NCI-H2196 (cell line): ENCODE results near the gene PACS2.

Source experiments
- DNase-seq: peaks from one replicate; lab custom pipeline; 2025; ENCODE audit not compliant: unreplicated experiment; lab: John Stamatoyannopoulos, UW

Gene PACS2

DNA sequence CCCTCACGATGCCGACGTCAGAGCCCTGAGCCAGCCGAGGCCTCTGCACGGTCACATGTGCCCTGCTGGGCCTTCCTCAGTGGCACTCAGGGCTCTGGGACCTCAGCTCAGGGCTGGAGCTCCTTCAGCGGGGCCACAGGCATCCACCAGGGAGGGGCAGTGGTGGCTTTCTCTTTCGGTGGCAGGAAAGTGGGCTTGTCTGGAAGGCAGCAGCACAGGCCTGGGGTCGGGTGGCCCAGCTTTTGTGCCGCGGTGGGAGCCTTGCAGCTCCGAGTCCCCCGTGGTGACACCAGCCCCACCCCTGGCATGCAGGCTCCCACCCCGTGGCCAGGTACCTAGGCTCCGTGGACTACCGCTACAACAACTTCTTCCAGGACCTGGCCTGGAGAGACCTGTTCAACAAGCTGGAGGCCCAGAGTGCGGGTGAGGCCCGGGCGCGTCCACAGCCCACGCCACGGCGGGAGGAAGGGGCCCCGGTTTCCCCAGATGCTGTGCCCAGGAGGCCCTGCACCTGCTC, 69.6 kb downstream of the PACS2 start:
- no peak for DNase-seq

DNA sequence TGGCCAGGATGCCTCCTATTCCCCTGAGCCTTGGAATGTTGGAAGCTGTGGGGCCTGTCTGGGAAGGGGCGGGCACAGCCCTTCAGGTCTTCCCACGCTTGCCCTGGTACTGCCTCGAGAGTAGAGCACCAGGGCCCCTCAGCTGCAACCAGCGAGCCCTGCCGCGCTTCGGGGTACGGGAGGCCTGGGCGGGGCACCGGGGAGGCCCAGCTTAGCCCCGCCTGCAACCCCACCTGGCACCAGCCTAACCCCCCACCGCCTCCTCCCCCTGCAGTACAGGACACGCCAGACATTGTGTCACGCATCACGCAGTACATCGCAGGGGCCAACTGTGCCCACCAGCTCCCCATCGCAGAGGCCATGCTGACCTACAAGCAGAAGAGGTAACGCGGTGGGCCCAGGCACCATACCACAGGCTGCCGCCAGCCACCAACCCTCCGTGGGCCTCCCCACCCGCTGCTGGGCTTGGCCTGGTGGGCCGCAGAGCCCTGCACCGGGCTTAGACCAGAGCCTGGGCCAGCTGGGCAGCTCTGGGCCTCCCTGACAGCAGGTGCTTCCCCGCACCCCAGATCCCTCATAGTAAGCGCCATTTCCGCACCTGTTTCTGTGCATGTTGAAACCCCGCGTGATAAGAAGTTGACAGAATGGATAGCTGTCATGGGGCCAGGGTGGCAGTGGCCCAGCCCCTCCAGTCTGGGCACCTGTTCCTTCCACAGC, 70.2 kb downstream of the PACS2 start:
- no peak for DNase-seq

DNA sequence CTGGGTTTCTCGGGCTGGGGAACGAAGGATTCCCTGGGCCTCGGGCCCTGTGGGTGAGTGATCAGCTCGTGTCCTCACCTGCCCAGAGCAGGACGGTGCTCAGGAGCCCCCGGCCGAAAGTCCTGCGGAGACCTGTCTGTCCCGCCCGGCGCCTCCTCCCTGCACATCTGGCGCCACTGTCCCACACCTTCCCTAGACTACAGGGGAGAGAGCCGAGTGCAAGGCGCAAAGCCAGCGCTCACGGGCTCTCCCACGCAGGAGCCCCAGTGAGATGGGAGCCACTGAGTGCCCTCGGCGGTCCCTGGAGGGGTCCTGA, 70.7 kb downstream of the PACS2 start:
- no peak for DNase-seq

DNA sequence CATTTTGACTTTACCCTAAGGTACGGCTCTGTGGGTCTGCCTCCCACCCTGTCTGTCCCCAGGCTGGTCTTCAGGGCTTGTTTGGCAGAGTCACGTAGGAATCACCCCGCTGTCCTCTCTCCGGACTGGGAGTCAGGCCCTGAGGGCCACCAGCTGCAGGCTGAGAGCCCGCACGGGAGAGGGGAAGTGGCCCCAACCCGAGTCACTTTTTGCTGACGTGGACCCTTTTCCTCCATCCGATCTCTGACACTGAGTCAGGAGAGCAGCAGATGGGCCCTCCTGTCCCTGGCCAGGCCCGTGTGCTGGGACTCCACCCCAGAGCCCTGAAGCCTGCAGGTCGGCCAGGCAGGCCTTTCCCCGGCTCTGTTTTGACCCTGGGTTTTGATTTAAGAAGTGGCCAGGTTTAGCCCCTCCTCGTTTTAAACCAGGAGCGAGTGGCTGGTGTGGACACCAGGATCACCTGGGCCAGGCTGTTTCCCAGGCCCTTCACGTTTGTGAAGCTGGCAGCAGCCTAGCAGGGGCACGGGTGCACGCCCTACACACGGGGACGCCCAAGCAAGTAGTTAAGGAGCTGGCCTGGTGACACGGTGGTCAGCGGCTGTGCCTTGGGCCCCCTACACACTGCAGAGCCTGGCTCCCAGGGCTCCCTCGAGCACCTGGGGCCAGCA, 71.3 kb downstream of the PACS2 start:
- no peak for DNase-seq

DNA sequence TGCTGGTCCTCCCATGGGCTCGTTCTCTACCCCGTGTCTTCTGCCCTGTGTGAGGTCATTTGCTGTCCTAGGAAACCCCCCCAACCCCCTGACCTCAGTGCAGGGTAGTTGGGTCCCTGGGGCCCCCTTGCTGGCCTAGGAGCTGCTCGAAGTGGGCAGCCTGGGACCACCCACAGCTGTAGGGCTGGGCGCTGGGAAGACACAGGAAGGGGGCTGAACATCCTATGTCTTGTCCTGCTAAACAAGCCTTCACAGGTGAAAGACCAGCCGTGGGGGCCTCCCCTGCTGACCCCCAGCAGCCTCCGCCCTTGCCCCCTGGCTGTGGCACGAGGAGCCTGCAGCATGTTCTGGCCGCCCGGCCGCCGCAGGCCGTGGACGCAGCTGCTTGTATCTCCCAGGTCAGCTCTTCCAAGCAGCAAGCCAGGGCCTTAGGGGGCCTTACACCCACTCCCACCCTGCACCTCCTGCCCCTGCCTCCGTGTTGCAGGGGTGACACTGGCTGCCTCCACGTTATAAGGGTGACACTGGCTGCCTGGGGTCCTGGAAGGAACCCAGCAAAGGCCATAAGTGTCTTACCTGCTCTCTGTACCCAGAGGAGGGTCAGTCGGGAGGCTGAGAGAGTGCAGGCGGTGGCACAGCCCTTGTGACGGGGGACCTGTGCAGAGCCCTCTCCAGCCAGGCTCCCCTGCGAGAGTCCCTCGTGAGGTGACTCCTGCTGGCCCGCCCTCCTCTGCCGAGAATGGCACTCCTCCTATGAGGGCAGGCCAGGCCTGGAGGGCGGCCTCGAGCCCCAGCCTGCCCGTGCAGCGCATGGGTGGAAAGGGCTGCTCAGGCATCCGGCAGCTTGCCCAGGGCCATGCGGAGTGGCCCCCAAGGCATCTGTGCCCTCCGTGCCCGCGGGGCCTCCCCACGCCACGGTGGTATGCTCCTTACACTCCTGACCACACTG, 72.3 kb downstream of the PACS2 start:
- no peak for DNase-seq

DNA sequence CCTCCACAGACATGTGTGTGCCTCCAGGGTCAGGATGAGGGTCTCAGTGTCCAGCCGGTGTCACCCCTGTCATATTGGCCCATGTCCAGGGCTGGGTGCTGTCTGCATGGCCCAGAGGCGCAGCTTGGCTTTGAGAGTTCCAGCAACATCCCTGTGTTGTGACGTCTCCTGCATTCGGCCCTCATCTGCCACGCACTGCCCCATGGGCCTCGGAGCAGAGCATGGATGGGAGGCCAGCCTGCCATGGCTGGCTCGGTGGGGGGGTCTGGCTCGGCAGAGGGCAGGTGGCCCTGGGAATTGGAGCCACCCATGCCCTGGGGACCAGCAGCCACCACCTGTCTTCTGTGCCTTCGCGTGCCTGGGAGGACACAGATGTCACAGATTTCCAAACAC, 73.0 kb downstream of the PACS2 start:
- DNase-seq = no peak

DNA sequence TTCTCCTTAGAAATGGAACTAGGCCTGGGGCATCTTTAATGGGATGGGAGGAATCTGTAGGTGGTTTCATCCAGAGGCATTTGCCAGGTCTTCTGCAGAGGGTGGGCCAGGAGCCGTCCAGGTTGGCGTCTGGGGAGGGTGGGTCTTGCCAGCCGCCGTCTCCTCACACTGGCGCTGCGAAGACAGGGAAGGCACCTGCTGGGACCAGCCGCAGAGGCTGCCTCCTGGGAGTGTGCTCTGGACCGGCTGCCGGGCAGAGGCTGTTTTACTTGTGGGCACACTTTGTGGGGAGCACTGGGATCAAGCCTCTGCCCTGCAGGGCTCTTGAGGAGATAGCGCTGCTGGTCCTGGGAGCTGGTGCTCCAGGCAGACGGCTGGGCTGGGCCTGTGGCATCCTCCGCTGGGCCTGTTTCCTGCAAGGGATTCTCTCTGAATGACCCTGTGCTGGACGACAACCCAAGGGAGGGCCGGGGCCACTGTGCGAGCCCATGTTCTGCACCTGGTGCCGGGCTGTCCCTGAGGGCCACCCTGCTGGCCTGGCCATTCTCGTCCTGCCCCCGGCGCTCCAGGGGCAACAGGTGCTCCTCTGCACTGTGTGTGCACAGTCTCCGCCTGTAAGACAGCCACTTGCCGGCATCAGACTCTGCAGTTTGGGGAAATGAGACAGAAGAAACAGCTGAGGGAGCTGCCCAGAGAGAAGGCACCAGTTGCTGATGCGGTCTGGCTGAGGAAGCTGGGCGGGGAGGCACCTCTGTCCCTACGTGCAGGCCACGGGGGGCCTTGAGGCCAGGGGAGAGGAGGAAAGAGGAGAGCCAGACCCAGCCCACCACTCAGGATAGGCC, 73.8 kb downstream of the PACS2 start:
- DNase-seq = no peak

DNA sequence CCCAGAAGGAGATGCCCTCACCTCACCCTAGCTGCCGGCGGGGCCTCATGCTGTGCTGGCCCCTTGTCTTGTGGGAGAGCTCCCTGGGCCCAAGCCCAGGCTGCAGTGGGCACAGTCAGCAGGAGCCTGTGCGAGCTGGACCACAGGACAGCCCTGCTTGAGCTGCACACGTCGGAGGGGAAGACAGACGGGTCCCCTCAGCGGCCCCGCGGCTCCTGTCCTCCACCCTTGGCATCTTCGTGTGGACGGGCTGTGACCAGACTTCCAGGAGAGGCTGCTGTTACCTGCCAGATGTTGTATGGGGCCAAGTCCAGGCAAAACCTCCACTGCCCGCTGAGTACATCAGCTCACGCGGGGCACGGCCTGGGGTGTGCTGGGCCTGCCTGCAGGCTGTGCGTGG, 74.4 kb downstream of the PACS2 start:
- no peak for DNase-seq

DNA sequence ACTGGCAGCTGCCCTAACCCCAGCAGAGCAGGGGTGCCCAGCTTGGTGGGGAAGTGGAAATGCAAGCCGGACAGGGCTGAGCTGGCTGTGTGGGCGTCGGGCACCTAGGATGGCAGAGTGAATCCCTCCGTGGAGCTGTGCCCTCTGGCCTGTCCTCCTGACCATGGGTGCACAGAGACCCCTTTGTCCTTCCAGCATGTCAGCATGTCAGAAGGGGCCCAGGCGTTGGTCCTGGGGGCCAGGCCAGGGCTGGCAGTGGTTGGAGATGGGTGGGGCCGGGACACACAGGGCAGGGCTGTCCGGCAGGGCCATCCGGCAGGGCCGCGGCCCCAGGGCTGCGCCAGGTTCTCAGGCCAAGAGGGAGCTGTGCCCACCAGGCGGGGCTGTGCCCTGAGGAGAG, 75.0 kb downstream of the PACS2 start:
- no peak for DNase-seq

DNA sequence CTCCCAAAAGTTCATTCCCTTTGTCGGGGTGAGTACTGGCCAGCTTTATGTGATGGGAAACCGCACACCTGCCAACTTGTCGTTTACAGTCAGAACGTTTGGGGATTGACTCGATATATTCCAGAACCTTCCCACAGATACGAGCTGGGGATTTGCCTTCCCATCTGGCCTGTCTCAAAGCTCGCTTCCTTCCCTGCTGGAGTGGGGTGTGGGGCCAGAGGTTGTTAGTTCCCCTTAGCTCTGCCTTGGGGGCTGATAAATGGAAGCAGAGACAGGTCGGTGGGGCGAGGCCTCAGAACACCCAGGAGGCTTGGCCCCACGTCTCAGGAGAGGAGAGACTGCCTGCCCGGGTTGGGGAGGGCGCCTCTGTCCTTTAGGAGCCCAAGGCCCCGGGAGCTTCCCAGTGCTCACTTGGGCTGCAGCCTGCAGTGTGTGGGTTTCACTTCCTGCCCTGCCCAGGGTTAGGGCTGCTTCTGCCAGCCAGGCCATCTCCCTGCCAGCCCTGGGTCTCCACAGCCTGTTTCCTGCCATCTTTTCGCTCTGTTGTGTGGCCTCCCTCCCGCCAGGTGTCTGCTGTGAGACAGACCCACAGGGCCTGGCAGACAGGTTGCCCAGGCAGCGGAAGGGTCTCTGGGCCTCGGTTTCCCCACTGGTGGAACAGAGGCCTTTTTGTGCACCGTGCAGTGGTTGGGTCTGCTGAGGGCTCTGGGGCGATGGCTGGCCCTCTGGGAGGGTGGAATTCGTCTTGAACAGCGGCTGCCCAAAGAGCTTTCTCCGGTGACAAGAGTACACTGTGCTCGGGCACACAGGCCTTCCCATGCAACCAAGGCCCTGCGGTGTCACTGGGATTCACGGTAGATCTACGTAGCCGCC, 75.7 kb downstream of the PACS2 start:
- DNase-seq = no peak

DNA sequence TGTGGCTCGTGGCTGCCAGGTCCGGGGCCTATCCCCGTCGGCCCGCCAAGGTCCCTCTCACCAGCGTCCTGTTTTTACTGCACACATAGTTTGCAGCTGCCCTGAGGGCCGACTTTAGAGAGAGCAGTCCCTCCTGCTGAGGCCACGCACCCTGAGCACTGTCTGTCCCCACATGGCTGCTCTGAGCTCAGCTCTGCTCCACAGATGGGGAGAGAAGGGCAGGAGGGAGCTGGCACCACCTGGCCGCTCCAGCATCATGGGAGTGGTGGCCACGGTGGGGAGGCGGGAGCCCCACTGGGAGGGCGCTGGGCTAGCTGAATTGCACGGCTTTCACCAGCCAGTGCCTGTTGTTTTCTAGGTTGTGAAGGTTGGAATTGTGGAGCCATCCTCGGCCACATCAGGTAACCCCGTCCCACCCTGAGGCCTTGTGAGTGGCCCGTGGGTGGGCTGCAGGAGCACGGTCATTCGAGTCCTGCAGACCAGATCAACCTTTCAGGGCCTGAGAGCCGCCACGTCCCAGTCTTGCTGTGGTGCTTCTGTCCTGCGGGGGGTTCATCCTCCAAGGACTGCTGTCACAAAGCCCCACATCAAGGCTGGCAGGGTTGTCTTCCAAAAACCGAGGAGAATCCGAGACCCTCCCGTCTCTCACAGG, 76.4 kb downstream of the PACS2 start:
- no peak for DNase-seq

DNA sequence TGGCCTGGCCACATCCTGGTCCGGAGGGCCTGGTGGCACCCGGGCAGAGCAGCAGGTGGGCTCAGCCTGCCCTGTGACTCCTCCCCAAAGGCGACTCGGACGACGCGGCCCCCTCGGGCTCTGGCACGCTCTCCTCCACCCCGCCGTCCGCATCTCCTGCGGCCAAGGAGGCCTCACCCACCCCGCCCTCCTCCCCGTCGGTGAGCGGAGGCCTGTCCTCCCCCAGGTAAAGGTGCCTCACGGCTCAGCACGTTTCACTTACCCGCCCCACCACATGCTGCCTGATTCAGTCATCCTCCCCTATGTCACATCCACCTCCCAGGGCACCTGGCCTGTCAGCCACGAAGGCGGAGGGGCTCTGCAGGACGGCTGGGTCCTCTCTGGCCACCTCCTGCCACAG, 77.0 kb downstream of the PACS2 start:
- no peak for DNase-seq

DNA sequence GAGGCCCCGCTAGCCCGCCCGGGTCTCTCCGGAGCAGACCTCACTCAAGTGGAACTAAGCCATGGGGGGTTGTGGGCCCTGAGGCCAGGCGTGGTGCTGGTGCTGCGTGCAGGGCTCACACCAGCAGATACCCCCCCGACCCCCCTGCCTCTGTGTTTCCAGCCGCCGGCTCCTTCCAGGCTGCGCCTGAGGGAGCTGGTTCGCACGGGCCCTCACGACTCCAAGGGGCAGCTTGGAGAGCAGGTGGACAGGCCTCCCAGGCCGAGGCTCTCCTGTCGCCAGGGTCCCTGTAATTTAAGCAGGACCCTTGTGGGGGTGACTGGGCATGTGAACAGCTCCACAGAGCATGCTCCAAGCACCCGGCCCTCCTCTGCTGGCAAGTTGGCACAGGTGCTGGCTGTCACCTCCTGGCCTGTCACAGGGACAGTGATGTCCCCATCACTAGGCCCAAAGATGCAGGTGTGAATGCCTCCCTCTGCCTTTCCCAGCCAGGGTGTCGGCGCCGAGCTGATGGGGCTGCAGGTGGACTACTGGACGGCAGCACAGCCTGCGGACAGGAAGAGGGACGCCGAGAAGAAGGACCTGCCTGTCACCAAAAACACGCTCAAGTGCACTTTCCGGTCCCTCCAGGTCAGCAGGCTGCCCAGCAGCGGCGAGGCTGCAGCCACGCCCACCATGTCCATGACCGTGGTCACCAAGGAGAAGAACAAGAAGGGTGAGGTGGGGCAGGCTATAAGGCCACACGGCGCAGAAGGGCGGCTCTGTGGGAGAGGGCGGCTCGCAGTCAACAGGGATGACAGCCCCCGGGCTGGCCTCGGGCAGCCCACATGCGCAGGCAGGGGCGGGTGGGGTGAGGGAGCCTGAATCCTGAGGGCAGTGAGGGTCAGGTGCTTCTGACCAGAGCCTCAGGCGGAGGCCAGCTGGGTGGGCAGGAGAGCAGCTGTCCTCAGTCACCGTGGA, 77.9 kb downstream of the PACS2 start:
- no peak for DNase-seq

DNA sequence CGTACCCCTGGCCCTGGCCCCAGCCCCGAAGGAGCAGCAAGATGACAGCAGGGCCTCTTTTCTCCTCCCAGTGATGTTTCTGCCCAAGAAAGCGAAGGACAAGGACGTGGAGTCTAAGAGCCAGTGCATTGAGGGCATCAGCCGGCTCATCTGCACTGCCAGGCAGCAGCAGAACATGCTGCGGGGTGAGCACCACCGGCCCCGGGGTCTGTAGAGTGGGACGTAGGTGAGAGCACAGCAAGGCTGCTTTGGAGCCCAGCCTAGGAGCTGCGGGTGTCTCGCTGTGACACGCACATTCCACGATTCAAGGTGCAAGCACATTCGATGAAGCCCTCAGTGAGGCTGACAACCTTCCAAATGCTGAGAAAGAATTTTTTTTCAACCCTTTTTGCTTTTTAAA, 78.6 kb downstream of the PACS2 start:
- DNase-seq = no peak

DNA sequence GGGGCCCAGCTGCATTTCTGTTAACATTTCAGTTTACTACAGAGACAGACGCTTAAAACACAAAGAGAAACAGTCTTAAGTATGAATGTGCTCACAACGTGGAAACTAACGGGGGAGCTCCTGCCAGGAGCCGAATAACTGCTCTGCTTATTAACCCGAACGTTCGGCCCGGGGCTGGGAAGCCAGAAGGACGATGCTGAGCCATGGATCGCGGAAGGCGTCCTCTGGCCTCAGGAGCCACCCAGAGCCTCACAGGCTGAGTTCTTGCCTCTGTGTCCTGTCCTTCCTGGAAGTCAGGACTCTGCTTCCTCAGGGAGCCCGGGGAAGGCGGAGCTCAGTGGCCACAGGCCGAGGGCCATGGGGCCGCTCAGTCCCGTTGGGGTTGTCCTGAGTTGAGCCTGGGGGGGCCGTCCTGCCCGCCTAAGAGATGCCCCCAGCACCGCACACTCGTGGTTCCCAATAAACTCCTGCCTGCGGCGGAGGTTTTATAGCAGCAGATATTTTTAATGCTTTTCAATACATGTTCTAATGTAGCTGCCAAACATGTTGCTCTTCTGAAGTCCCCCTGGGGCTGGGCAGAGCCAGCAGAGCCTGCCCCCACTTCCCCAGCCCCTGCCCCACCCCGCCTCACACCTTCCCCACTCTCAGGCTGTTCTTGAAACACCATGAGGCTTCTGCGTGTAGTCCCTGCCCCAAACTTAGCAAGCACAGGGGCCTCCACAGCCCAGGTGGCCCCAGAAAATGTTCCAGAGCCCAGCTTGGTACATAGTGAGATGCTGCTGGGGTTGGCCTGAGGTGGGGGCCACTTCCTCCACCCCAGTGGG, 80.4 kb downstream of the PACS2 start:
- no peak for DNase-seq

DNA sequence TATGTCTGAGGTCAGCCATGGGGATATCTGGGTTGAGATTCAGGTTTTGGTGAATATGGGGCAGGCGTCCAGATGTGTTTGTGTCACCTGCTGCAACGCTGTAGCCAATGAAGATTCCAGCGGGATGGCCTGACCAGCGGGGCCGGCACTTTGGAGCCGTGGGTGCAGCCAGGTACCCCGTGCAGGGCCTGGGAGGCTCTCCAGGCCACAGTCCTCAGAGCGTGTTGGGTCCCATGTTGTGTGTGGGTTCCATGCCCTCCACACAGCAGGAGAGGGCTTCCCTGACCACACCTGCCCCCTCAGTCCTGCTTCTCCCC, 80.9 kb downstream of the PACS2 start:
- DNase-seq = no peak

DNA sequence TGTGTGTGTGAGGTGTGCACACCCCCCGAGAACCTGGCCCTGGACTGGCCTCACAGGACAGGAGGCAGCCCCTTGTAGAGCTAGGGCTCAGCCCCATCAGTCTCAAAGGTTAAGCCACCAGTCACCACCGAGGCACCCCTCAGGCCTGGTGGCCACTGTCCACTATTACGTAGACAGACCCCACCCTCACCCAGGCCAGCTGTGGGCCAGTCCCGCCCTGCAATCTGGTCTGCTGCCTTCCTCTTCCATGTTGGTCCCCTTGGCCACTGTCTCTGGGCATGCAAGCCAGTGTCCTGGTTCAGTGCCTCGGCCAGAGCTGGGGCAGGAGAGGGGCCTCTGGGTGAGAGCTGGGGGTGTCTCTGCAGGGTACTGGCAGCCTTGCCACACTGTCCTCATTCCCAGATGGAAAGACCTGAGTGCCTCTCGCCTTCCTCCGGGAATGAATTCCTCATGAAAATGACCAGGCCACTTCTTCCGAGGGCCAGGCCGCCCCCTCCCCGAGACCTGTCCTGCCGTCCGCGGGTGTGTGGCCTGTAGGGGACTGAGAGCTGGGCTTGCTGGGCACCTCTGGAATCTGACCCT, 82.9 kb downstream of the PACS2 start:
- DNase-seq = no peak
